Hepatocyte (in vitro differentiated cells): Measurements from ENCODE around the gene PLXNC1.

Experiments used
- EZH2 ChIP-seq: fragments of 200-600 bp; sonication (generic); IDR thresholded peaks from 2 replicates; pipeline ENCODE4 v1.6.1; 2016; ENCODE audit warnings: antibody characterized with exemption, mild to moderate bottlenecking, borderline replicate concordance
- TF ChIP-seq, protein P1 (sequence below): fragments of 200-600 bp; sonication (generic); IDR thresholded peaks from 2 replicates; pipeline ENCODE4 v1.5.1; 2016; ENCODE audit warnings: antibody characterized with exemption, mild to moderate bottlenecking; ENCODE audit not compliant: poor library complexity

GRCh38 chr12:94204499-94205247 lies 56.3 kb downstream of the PLXNC1 start:
- TF ChIP-seq, protein P1, sequence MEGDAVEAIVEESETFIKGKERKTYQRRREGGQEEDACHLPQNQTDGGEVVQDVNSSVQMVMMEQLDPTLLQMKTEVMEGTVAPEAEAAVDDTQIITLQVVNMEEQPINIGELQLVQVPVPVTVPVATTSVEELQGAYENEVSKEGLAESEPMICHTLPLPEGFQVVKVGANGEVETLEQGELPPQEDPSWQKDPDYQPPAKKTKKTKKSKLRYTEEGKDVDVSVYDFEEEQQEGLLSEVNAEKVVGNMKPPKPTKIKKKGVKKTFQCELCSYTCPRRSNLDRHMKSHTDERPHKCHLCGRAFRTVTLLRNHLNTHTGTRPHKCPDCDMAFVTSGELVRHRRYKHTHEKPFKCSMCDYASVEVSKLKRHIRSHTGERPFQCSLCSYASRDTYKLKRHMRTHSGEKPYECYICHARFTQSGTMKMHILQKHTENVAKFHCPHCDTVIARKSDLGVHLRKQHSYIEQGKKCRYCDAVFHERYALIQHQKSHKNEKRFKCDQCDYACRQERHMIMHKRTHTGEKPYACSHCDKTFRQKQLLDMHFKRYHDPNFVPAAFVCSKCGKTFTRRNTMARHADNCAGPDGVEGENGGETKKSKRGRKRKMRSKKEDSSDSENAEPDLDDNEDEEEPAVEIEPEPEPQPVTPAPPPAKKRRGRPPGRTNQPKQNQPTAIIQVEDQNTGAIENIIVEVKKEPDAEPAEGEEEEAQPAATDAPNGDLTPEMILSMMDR, result no peak
- no peak for TF ChIP-seq EZH2
